Suprapubic skin (tissue), 4 donors: ENCODE data around the gene TRIO. TPM values are rescaled to one million over a fixed set of nuclear protein-coding genes. Genes with fewer than 3 reads are reported as not detected.

Experiments
- DNase-seq, 2 donors: peaks; one replicate each; pipeline ENCODE4 v3.0.0-alpha.2; 2019; ENCODE audit warnings: low spot score in 2 of 2
- H3K27ac ChIP-seq: fragments of 200-600 bp; sonication (generic); one replicate; pipeline ENCODE4 v1.5.1; 2019
- H3K27me3 ChIP-seq: fragments of 200-600 bp; sonication (generic); one replicate; pipeline ENCODE4 v1.5.1; 2019
- H3K36me3 ChIP-seq: fragments of 200-600 bp; sonication (generic); one replicate; pipeline ENCODE4 v1.5.1; 2019
- H3K4me1 ChIP-seq: fragments of 200-600 bp; sonication (generic); one replicate; pipeline ENCODE4 v1.5.1; 2019
- H3K4me3 ChIP-seq: fragments of 200-600 bp; sonication (generic); one replicate; pipeline ENCODE4 v1.5.1; 2019; ENCODE audit warnings: mild to moderate bottlenecking
- H3K9me3 ChIP-seq: fragments of 200-600 bp; sonication (generic); one replicate; pipeline ENCODE4 v1.5.1; 2019
- CTCF ChIP-seq, 2 donors: fragments of 200-600 bp in 1 of 2; fragments of 450-650 bp in 1 of 2; sonication (generic) in 1 of 2; IDR thresholded peaks; one replicate each; pipeline ENCODE4 v1.5.1; 2016 to 2019; ENCODE audit warnings: antibody characterized with exemption in 2 of 2, mild to moderate bottlenecking in 1 of 2, moderate library complexity in 1 of 2
- EP300 ChIP-seq: sonication (generic); formaldehyde crosslinking; IDR thresholded peaks from one replicate; pipeline ENCODE4 v1.6.1; 2017; ENCODE audit warnings: antibody characterized with exemption
- POLR2A ChIP-seq, 2 donors: fragments of 450-650 bp; IDR thresholded peaks; one replicate each; pipeline ENCODE4 v1.6.1; 2017; ENCODE audit warnings: antibody characterized with exemption in 2 of 2, mild to moderate bottlenecking in 2 of 2, moderate library complexity in 2 of 2
- POLR2AphosphoS5 ChIP-seq, 3 donors: sonication (generic); formaldehyde crosslinking; IDR thresholded peaks; one replicate each; pipeline ENCODE4 v1.6.1; 2017; ENCODE audit warnings: antibody characterized with exemption in 3 of 3
- WGBS: methylation state at CpG from one replicate; pipeline ENCODE4 v1.1.5; 2018; 5-methylcytosine and 5-hydroxymethylcytosine counted together
- total RNA-seq, 4 donors: library from RNA; depleted of rRNA; stranded (reverse); fragments of >200 nt; gene quantifications; one replicate each; pipeline ENCODE4 v1.1.0, GENCODE V29; 2016

The TRIO gene
- total RNA-seq, 4 donors from 2014 or later = 62.7 to 159 (median 70.4) TPM

- Histone ChIP-seq H3K9me3 (no peaks in the 10 kb centered on the region), H3K27ac (no peak overlapping the region), H3K4me3 (no peak overlapping the region), H3K4me1 (peaks cover 3% of the 10 kb centered on the region), H3K36me3 (peaks cover 75% of the 10 kb centered on the region), H3K27me3 (no peaks in the 10 kb centered on the region)
- 88% methylated on average over 16 of the region's 16 CpGs for WGBS
- TF ChIP-seq POLR2AphosphoS5 (IDR thresholded peaks at IDR 0.05) (no peak), POLR2A (IDR thresholded peaks at IDR 0.05) (no peak), EP300 (no peak), CTCF (IDR thresholded peaks at IDR 0.05) (no peak)
- no peak for DNase-seq
These were observed 272.0 kb downstream of the TRIO start for GRCh38 chr5:14415024-14415697.

- Histone ChIP-seq H3K27ac (no peak overlapping the region), H3K9me3 (no peaks in the 10 kb centered on the region), H3K4me3 (no peak overlapping the region), H3K4me1 (peaks cover 3% of the 10 kb centered on the region), H3K36me3 (peaks cover 78% of the 10 kb centered on the region), H3K27me3 (no peaks in the 10 kb centered on the region)
- TF ChIP-seq POLR2AphosphoS5 (IDR thresholded peaks at IDR 0.05) (no peak), EP300 (no peak), POLR2A (IDR thresholded peaks at IDR 0.05) (no peak), CTCF (IDR thresholded peaks at IDR 0.05) (no peak)
- WGBS = 76% methylated on average over 3 of the region's 3 CpGs
- DNase-seq = no peak
These were observed 272.5 kb downstream of the TRIO start for GRCh38 chr5:14415698-14416074.

- Histone ChIP-seq H3K4me3 (no peak overlapping the region), H3K36me3 (peaks cover 75% of the 10 kb centered on the region), H3K27ac (peak overlapping the region; percentile 14), H3K9me3 (no peaks in the 10 kb centered on the region), H3K27me3 (no peaks in the 10 kb centered on the region), H3K4me1 (peaks cover 3% of the 10 kb centered on the region)
- no peak for DNase-seq
- no peak for TF ChIP-seq POLR2A (IDR thresholded peaks at IDR 0.05)
- no peak for TF ChIP-seq EP300
- TF ChIP-seq POLR2AphosphoS5 (IDR thresholded peaks at IDR 0.05) = no peak
- no peak for TF ChIP-seq CTCF (IDR thresholded peaks at IDR 0.05)
- WGBS = 67% methylated on average over 12 of the region's 12 CpGs
These were observed 273.6 kb downstream of the TRIO start for GRCh38 chr5:14416621-14417275.

GRCh38 chr5:14417276-14417730 lies 274.2 kb downstream of the TRIO start:
- no peak for TF ChIP-seq EP300
- no peak for TF ChIP-seq CTCF (IDR thresholded peaks at IDR 0.05)
- no peak for TF ChIP-seq POLR2A (IDR thresholded peaks at IDR 0.05)
- TF ChIP-seq POLR2AphosphoS5 (IDR thresholded peaks at IDR 0.05) = no peak
- Histone ChIP-seq H3K27me3 (no peaks in the 10 kb centered on the region), H3K9me3 (no peaks in the 10 kb centered on the region), H3K4me1 (peaks cover 3% of the 10 kb centered on the region), H3K27ac (peak overlapping the region; percentile 14), H3K36me3 (peaks cover 75% of the 10 kb centered on the region), H3K4me3 (no peak overlapping the region)
- WGBS = 68% methylated on average over 5 of the region's 5 CpGs
- DNase-seq = no peak
